GM21515 (cell line): Measurements from ENCODE around the gene LY6G6C.

Experiments
- ATAC-seq: cut with Tn5 transposase; IDR thresholded peaks from one replicate; pipeline ENCODE4 v1.9.1; 2021; ENCODE audit not compliant: unreplicated experiment

The LY6G6C gene

GRCh38 chr6:31721351-31722020, at the start of gene LY6G6C:
LY6G6C (minus strand) TSS chr6:31721746; CDS start chr6:31721679, 67 bp downstream.
- ATAC-seq, result no peak

- ATAC-seq, result no peak
Measured at GRCh38 chr6:31770860-31771259, 49.3 kb upstream of the LY6G6C start.

- ATAC-seq, result no peak
Measured at GRCh38 chr6:31769684-31770371, 48.3 kb upstream of the LY6G6C start.

GRCh38 chr6:31768363-31769257, 47.1 kb upstream of the LY6G6C start:
- no peak for ATAC-seq

- no peak for ATAC-seq
Measured at GRCh38 chr6:31767096-31767645, 45.6 kb upstream of the LY6G6C start.

GRCh38 chr6:31765910-31766794, 44.6 kb upstream of the LY6G6C start:
- no peak for ATAC-seq

GRCh38 chr6:31765559-31765909, 44.0 kb upstream of the LY6G6C start:
- ATAC-seq, result no peak

- ATAC-seq, result no peak
Measured at GRCh38 chr6:31764198-31764597, 42.7 kb upstream of the LY6G6C start.

- ATAC-seq, result no peak
Measured at GRCh38 chr6:31763619-31763940, 42.0 kb upstream of the LY6G6C start.

GRCh38 chr6:31762878-31763618, 41.5 kb upstream of the LY6G6C start:
- no peak for ATAC-seq

- no peak for ATAC-seq
Measured at GRCh38 chr6:31762356-31762755, 40.8 kb upstream of the LY6G6C start, which contains the start of gene SAPCD1. SAPCD1 (plus strand) TSS chr6:31762656; CDS start chr6:31763055, 399 bp downstream.

- no peak for ATAC-seq
Measured at GRCh38 chr6:31761343-31761742, 39.8 kb upstream of the LY6G6C start.

GRCh38 chr6:31760790-31761189, 39.2 kb upstream of the LY6G6C start:
- ATAC-seq, result no peak

- ATAC-seq, result no peak
Measured at GRCh38 chr6:31758281-31758680, 36.7 kb upstream of the LY6G6C start.

GRCh38 chr6:31752739-31753319, 31.3 kb upstream of the LY6G6C start:
- no peak for ATAC-seq

- ATAC-seq, result no peak
Measured at GRCh38 chr6:31750411-31751022, 29.0 kb upstream of the LY6G6C start.

GRCh38 chr6:31749301-31750036, 27.9 kb upstream of the LY6G6C start:
- no peak for ATAC-seq

GRCh38 chr6:31744422-31744821, 22.9 kb upstream of the LY6G6C start:
- no peak for ATAC-seq
